Measurements from ENCODE around the gene NAA60. TPM values are rescaled to one million over a fixed set of nuclear protein-coding genes. Genes with fewer than 3 reads are reported as not detected.

Gene NAA60
- total RNA-seq, 1 donor from 2014 or later: 16.0 TPM

DNA sequence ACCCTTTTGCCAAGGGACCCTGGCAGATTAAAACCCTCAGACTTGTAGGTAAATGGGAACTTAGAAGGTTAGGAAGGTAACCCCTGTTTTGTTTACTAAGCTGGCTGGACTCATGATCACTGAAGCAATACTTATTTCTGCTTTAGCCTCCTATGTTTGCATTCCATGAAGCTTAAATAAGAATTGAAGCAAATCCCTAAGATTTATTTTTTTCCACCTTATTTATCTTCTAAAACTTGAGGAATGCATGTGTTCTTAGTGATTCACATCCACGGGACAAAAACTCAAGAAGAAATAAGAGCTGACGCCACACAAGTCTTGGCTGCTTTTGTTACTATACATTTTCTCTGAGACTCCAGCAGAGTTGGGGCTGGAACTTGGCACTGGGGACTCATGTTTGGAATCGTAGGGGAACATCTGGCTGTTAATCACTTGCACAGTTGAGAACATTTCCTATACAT lies 92.8 kb downstream of the NAA60 start:
- DNase-seq (ENCODE audit: low read depth): no peak

Small RNA genes lying within 50 kb of the gene (microRNA-seq; reads per million reads assigned to microRNA genes)
- not detected for gene MIR6126

Other genes starting within 250 kb of the NAA60 start
- gene ZNF200, start 208.5 kb upstream of the NAA60 start, total RNA-seq: 8.6 and 9.2 TPM in 2 replicates
- 0.37 and 0.99 TPM in 2 replicates for gene MEFV, start 187.0 kb upstream of the NAA60 start, total RNA-seq
- 36.2 and 48.2 TPM in 2 replicates for gene ZNF263, start 160.2 kb upstream of the NAA60 start, total RNA-seq
- gene TIGD7, start 138.2 kb upstream of the NAA60 start, total RNA-seq: 4.5 and 8.4 TPM in 2 replicates
- gene ZNF75A, start 138.2 kb upstream of the NAA60 start, total RNA-seq: 19.5 and 22.3 TPM in 2 replicates
- gene OR2C1, start 87.8 kb upstream of the NAA60 start, total RNA-seq: 0.88 TPM in 1 of 2 replicates, not detected in the other
- gene ZSCAN32, start 42.7 kb upstream of the NAA60 start, total RNA-seq: 13.4 and 20.4 TPM in 2 replicates
- 20.7 and 22.7 TPM in 2 replicates for gene ZNF174, start 42.5 kb upstream of the NAA60 start, total RNA-seq
- 2.2 and 2.9 TPM in 2 replicates for gene ZNF597, start 176 bp upstream of the NAA60 start, total RNA-seq
- gene C16orf90, start 51.8 kb downstream of the NAA60 start, total RNA-seq: not detected in 2 replicates
- 26.6 and 29.3 TPM in 2 replicates for gene CLUAP1, start 57.3 kb downstream of the NAA60 start, total RNA-seq
- not detected in 2 replicates for gene NLRC3, start 133.7 kb downstream of the NAA60 start, total RNA-seq
- gene SLX4, start 167.9 kb downstream of the NAA60 start, total RNA-seq: 3.7 and 6.5 TPM in 2 replicates
- 13.2 and 21.4 TPM in 2 replicates for gene DNASE1, start 211.0 kb downstream of the NAA60 start, total RNA-seq

Measured in myocyte (in vitro differentiated cells).